ENCODE measurements around the gene PICALM.

The PICALM gene

DNA sequence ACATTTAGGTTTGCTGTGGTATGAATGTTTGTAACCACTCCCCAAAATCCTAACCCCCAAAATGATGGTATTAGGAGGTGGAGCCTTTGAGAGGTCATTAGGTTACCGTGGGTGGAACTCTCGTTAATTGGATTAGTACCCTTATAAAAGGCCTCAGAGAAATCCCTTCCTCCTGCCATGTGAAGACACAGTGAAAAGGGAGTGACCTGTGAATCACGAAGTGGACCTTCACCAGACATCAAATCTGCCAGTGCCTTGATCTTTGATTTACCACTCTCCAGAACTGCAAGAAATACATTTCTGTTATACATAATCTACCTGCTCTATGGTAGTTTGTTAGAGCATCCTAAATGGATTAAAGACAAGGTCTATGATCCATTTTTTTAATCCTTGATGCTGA, 12.6 kb upstream of the PICALM start:
- in situ Hi-C loops (cut with MboI; ENCODE audit: low sequenced_read_pairs) = no loop called here

DNA sequence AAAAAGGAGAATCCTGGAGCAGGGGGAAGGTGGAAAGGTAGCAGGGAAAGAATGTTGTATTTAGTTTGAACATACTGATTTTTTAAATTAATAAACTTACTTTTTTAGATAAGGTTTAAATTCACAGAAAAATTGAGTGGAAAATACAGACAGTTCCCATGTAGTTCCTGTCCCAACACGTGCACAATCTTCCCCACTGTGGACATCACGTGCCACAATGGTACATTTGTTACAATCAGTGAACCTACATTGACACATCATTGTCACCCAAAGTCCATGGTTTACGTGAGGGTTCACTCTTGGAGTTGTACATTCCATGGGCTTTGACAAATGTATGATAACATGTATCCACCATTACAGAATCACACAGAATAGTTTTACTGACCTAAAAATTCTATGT, 10.5 kb upstream of the PICALM start:
- in situ Hi-C loops (cut with MboI; ENCODE audit: low sequenced_read_pairs) = no loop called here

DNA sequence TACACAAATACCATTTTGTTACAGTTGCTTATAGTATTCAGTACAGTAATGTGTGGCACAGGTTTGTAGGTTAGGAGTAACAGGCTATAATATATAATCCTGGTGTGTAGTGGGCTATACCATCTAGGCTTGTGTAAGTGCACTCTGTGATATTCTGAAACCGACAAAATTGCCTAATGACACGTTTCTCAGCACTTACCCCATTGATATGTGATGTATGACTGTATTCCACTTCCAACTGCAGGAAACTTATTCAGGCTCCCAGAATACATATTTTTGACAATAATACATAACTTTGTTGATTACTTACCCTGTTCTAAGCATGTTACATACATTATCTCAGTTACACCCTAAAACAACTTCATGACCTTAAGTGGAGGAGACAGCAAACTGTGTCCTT, 5.1 kb upstream of the PICALM start:
- in situ Hi-C loops (cut with MboI; ENCODE audit: low sequenced_read_pairs) = no loop called here

DNA sequence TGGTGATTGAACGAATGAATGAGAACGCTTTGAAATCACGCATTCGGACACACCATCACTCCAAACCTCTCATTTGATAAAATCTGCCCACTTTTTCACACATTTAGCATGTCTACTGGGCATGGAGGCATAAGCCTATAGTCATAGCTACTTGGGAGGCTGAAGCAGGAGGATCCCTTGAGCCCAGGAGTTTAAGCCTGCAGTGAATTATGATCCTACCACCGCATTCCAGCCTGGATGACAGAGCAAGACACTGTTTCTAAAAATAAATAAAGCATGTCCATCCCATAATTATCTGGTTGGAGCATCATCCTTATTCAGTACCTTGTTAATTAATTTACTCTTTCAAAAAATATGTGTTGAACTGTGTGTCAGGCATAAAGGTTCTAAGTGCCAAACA, 3.3 kb upstream of the PICALM start:
- in situ Hi-C loops (cut with MboI; ENCODE audit: low sequenced_read_pairs) = no loop called here

DNA sequence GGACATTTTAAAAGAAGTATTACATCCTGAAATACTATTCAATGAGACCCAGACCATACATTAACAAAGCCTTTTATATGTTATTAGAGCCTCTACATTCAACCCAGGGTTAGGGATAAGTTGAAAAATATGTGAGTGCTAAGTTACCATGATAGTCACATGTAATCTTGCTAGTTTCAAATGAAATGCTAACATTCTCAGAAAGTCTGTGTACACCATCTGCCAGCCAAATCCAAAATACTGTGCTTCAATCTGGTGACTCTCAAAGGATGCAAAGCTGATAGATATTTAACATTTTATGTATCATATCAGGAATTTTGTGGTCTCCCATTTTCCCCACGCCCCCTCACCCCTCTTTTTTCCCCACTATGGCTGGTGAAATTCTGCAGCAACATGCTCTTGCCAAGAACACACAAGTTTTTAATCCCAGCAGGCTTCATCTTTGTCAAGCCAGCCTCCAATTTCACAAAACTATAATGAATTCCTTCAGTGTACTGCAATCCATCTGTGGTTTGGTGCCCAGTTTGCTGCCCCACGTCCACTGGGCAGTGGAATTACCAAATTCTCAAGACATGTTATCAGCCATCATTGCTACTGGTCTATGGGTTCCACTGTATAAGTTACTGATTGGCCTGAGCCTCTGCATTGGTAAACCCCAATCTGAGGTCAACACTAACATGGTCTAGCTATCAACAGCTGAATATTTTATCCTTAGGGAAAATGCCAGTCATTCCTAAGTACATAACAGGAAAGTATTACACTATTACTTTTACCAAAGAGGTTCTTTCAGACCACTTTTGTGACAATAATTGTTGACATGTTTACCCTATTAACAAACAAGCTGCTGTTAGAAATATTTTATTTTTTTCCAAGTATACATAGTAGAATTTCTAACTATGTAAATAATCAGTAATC, 1.5 kb upstream of the PICALM start:
- in situ Hi-C loops (cut with MboI; ENCODE audit: low sequenced_read_pairs) = no loop called here

DNA sequence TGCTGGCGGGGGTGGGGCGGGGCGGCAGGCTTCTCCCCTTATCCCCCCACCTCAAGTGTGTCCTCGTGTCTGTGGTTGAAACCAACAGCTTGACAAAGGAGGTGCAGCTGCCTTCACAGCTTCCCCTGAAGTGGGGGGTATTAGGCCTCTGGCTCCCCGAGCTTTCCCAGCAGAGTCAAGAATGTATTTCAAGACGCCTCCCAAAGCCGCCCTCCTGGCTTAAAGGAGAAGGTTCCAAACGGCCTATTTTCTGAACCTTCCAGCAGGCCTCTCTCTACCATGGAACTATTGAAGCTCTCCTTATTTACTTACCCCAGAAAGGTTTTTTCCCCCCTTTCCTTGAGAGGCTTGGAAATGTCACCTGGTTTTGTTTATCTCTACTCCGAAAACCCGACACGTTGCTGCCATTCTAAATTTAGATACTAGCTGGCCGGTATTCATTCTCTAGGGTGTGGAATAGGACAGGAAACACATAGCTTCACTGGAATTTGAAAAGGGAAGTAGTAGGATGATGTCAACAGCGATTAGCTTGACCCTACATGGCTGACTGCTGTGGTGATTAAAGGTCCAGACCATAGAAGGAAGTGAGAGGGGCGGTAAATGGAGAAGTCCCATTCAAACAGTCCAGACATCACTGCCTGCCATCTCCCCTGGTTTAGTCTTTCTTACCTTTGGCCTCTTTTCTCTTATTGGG, 671 bp upstream of the PICALM start:
- in situ Hi-C loops (cut with MboI; ENCODE audit: low sequenced_read_pairs) = no loop called here

DNA sequence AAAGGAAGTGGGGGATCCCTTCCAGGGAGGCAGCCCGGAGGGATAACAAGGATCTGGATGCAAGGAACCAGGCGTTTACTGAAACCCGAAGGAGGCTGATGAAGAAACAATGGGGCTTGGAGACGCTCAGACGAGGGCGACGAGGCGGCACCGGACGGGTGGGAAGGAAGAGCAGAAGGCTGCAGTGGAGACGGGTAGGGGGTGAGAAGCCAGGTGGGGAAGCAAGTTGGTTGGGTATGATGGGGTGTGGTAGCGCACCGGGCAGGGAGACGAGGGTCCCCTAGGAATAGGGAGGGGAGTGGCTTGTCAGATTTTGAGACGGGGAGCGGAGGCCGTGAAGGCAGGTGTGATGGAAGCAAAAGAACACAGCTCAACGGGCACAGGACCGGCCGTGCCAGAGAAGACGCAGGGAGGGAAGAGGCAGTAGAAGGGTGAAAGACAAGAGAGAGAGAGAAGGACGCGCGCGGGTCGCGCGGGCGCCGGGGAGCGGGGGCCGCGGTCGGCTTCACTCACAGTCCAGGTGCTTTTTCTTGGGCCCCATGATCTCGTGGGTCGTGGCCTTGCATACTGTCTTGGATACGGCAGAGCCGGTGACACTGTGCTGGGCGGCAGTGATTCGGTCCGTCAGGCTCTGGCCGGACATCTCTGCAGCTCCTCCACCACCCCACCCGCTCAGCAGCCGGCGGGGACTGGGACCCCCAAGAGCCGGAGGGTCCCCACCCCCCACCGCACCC, 579 bp downstream of the PICALM start:
- in situ Hi-C loops (cut with MboI; ENCODE audit: low sequenced_read_pairs) = no loop called here

DNA sequence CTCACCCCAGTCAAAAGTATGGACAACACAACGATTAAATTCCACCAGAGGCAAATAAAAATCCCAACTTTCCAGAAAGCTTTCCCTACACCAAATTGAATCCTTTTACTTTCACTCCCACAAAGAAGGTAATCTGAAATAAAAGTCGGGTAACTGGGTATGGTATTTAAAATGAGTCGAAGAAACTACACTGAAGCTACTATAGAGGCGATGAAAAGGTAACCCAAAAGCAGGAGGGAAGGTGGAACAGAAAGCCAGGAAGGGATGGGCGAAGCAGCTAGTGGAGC, 1.1 kb downstream of the PICALM start:
- in situ Hi-C loops (cut with MboI; ENCODE audit: low sequenced_read_pairs) = no loop called here

DNA sequence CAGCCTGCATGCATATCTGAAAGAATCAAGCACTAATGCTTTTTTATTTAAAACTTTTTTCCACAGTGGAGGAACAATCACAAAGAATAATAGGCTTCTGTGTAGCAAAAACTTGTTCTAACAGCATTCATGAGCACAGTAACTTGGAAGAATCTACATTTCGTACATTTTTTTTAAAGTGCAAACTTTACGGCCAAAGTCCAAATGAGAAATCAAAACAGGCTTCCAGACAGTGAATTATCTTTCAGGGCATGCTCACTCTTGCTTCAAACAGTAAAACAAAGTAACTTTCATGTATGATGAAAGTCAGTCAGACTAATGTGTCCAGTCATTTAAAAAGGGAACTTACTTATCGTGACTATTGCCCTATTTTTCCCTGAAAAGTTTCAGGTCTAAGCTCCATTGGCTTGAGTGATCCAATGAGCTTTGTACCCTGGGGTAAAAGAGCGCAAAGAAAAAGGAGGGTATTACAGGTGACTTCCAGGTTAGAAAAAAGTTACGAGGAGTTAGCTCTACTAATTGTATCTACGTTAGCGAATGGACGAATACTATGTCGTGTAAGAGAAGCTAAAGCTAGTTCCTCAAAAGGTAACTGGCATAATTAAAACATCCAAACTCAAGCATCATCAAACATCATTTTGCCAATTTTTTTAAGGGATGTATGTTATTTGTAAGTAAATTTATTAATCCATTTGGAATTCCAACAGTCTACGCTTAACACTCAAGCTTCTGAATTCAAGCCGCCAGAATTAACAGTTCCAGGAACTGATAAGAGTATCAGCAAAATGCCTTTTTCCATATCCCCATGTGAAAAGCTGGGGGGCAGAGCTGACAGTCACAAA, 1.7 kb downstream of the PICALM start:
- in situ Hi-C loops (cut with MboI; ENCODE audit: low sequenced_read_pairs) = no loop called here

DNA sequence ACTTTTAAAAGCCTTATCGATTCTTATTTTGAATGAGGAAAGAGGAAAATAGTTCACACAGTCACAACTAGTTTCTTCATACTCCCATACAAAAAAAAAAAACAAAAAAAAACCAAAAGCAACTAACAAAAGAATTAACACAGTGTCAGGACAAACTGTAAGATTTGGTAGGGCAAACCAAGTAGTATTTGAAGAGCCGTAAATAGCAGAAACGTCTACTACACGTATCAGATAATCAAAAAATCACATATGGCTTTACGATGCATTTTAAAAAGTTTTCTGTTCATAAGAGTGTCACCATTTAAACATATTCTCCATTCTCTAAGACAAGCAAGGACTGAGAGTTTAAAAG, 2.3 kb downstream of the PICALM start:
- in situ Hi-C loops (cut with MboI; ENCODE audit: low sequenced_read_pairs) = no loop called here

DNA sequence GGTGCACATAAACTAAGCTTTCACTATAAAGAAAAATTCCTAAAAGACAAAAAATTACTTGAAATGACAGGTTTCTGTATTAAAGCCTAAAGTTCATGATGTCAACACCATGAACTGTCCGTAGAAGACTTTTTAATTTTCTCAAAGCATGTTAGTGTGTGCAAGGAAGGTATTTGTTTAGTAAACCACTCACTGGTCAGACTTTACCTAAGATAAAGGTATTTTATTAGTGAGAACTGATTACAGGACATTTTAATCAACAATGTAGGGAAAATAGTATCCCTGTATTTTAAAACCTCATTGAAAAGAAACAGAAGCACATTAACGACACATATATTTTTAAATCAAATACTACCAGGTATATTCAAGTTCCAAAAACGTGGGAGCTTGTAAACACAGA, 2.9 kb downstream of the PICALM start:
- in situ Hi-C loops (cut with MboI; ENCODE audit: low sequenced_read_pairs) = no loop called here

DNA sequence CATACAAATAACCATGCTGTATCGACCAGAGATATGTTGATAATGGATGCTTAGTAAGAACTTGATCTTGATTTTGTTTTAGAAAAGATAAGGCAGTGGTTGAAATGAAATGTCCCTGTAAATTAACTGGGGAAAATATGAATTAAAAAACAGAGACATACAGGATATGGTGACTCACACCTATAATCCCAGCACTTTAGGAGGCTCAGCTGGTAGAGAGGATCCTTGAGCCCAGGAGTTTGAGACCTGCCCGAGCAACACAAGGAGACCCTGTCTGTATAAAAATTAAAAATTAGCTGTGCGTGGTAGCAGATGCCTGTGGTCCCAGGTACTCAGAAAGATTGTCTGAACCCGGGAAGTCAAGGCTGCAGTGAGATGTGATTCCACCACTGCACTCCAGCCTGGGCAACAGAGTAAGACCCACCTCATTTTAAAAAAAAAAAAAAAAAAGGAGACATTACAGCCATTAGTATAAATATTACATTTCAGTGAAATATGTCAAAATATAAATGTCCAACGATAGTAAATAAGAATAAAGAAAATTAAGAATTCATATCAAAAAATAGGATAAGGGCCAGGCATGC, 4.6 kb downstream of the PICALM start:
- in situ Hi-C loops (cut with MboI; ENCODE audit: low sequenced_read_pairs) = no loop called here

DNA sequence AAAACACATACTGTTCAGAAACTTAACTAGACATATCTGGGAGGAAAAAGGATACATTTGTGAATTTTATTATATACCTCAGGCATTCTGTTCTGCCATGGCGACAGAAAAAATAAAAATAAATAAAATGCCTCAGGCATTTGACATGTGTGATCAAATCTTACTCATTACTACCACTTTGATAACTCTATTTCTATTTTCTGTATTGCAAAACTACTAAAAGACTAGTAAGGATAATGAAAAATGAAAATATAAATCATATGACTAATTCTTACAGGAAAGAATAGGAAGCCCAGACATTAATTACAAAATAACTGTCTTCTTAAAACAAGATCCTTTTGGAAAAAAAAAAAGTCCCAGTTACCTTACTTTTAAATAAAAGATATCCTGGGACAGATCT, 5.3 kb downstream of the PICALM start:
- in situ Hi-C loops (cut with MboI; ENCODE audit: low sequenced_read_pairs) = no loop called here

DNA sequence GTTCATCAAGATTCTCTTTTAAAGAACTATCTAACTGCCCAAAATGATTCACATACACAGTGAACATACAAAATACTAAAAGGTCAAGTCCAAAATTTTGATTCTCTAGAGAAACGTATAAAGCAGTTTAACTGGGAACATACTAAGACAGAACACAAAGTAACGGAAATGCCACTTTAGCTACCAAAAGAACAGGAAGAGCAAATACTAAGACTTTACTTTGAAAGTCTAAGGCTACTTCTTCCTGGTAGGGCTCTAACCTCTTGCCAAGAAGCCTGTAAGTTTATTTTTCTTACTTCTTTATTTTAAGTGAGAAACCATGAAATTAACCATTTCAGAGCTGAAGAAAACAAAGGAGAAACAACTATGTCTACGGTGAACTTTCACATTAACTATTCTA, 6.2 kb downstream of the PICALM start:
- in situ Hi-C loops (cut with MboI; ENCODE audit: low sequenced_read_pairs) = no loop called here

DNA sequence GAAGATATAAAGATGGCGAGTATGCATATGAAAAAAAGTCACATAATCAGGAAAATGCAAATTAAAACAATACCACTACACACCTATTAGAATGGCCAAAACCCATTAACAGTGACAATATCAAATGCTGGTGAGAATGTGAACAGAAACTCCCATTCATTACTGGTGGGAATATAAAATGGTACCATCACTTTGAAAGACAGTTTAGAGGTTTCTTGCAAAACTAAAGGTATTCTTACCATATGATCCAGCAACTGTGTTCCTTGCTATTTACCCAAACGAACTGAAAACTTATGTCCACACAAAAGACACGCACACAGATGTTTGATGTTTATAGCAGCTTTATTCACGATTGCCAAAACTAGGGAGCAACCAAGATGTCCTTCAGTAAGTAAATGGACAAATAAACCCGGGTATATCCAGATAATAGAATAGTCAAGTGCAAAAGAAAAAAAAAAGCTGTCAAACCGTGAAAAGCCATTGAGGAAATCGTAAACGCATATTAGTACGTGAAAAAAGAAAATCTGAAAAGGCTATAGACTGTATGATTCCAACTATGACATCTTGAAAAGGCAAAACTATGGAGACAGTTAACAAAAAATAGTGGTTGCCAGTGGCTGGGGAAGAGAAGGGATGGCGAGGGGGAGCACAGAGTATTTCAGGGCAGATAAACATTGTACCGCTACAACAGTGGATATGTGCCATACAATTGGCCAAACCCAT, 7.2 kb downstream of the PICALM start:
- in situ Hi-C loops (cut with MboI; ENCODE audit: low sequenced_read_pairs) = no loop called here

DNA sequence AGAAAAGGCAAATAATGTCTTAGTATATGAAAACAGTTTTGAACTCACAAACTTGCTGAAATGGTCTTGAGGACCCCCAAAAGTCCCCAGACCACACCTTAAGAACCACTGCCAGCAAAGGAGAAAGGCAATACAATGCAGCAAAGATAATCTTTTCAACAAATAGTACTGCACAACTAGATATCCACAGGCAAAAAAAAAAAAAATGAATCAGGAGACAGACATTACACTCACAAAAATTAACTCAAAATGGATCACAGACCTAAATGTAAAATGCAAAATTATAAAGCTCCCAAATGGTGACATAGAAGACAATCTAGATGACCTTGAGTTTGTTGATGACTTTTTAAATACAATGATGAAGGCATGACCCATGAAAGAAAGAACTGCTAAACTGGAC, 8.3 kb downstream of the PICALM start:
- in situ Hi-C loops (cut with MboI; ENCODE audit: low sequenced_read_pairs) = no loop called here

DNA sequence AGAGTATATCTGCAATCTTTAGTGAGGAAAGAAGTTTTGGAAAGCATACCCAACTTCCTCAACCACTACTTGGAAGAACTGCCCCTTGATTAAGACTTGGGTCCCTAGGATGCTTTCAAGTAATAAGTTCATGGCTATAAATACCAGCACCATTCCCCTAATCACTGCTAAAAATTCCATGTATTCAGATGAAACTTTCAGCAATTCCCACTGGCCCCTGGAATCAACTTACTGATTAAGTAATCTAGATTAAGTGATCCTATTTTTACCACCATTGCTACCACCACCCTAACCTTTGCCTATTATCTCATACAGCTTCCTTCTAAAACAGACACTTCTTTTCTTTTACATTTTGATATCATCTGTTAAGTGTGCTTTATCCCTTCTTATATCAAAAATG, 10.5 kb downstream of the PICALM start:
- in situ Hi-C loops (cut with MboI; ENCODE audit: low sequenced_read_pairs) = loop anchor here (10.0 kb wide), 1 partner anchor 146 kb away; no protein-coding TSS in a partner anchor

DNA sequence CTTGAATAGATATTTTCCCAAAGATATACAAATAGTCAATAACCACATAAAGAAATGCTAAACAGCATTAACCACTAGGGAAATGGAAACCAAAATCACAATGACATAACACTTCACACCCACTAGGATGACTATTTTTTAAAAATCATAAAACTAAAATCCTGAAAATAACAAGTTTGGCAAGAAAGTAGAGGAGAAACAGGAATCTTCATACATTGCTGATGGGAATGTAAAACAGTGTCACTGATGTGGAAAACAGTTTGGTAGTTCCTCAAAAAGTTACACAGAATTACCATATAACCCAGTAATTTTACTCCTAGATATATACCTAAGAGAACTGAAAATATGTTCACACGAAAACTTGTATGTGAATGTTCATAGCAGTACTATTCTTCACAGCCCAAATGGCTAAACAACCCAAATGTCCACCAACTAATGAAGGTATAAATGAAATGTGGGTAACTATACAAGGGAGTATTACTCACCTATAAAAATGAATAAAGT, 12.5 kb downstream of the PICALM start:
- in situ Hi-C loops (cut with MboI; ENCODE audit: low sequenced_read_pairs) = loop anchor here (10.0 kb wide), 1 partner anchor 148 kb away; no protein-coding TSS in a partner anchor

Data from HL-60/S4 treated with phorbol 12-myristate 13-acetate at 8.2 ng/mL for 4 days and 3 days (cell line).